Measurements from ENCODE around the gene CUL5.

DNA sequence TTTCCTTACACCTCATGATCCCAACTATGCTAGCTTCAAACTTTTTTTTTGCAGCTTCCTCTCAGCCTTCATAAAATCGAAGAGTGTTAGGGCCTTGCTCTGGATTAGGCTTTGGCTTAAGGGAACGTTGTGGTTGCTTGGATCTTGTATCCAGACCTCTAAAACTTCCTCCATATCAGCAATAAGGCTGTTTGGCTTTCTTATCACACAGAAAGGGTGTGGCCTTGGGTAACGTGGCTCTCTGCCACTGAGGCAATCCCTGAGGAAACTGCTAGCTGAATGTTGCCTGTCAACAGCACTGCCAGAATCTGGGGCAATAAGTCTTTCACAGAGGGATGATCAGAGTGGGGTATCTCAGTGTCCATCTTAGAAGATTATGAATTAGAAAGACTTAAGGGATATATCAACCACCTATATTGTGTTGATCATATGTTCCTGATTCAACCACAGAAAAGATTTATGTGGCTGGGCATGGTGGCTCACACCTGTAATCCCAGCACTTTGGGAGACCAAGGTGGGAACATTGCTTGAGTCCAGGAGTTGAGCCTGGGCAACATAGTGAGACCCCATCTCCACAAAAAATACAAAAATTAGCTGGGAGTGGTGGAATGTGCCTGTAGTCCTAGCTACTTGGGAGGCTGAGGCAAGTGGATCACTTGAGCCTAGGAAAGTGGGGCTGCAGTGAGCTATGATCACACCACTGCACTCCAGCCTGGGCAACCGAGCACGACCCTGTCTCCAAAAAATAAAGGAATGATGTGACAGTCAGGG lies 12.5 kb upstream of the CUL5 start:
- TF ChIP-seq POLR2A (IDR thresholded peaks at IDR 0.05; ENCODE audit: low read length) (no peak), GATA1 (IDR thresholded peaks at IDR 0.05; ENCODE audit: low read depth, low read length) (no peak)
